ENCODE results near the gene CEP131. TPM values are rescaled to one million over a fixed set of nuclear protein-coding genes. Genes with fewer than 3 reads are reported as not detected.

Gene CEP131
- total RNA-seq, 4 donors from 2014 or later = 6.0 to 8.8 (median 7.5) TPM

DNA sequence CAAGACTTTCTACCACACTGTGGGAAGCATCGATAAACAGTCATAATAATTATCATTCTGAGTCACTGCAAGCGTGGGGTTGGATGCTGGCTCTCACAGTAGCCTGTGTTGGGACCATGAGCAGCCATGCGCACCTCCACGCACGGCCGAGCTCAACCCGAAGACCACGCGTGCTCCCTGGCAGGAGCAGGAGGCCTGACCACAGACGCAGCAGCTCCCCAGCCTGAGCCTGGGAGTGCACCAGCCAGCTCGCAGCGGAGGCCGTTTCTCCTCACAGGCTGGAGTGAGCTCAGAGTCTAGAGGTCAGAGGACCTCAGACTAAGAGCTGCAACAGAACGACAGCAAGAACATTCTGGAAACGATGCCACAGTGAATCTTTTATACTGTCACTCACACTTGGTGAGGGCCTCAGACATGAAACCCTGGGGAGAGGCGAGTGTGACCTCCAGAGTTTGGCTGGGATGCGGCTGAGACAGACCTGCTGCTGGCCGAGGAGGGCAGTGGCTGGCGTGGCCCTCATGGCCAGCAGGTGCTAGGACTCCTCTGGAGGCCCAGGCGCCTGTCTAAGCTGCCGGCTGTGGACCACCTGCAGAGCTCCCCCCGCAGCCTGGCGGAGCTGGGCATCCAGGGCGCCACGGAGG is 22.4 kb upstream of the CEP131 start:
- peaks cover 0 to 7% of the 10 kb centered on the region in 2 donors for H3K36me3 ChIP-seq
- DNase-seq = no peak
- H3K4me1 ChIP-seq = peaks cover 7 to 8% of the 10 kb centered on the region in 2 donors
- in situ Hi-C loops (cut with MboI; ENCODE audit: low sequenced_read_pairs in 4 of 4) = loop anchor here in 1 of 4 donors (25.0 kb wide), 1 partner anchor 108 kb away; no protein-coding TSS in a partner anchor
- no peak overlapping the region for H3K27ac ChIP-seq
- TF ChIP-seq POLR2A (IDR thresholded peaks at IDR 0.05) (no peak), CTCF (IDR thresholded peaks at IDR 0.05 in 4 of 5, conservative IDR thresholded peaks at IDR 0.05 in 1 of 5) (no peak)
- no peak for ATAC-seq
- intact Hi-C loops (cut with DNase I; ENCODE audit: low total_unique reads) = no loop called here
- no peak overlapping the region for H3K4me3 ChIP-seq
- no peaks in the 10 kb centered on the region for H3K9me3 ChIP-seq
- no peaks in the 10 kb centered on the region for H3K27me3 ChIP-seq

- Histone ChIP-seq H3K36me3 (peaks cover 0 to under 1% of the 10 kb centered on the region in 2 donors), H3K4me1 (peaks cover 11 to 14% of the 10 kb centered on the region in 2 donors), H3K4me3 (no peak overlapping the region), H3K9me3 (no peaks in the 10 kb centered on the region), H3K27me3 (no peaks in the 10 kb centered on the region), H3K27ac (no peak overlapping the region)
- TF ChIP-seq POLR2A (IDR thresholded peaks at IDR 0.05) (no peak), CTCF (IDR thresholded peaks at IDR 0.05 in 4 of 5, conservative IDR thresholded peaks at IDR 0.05 in 1 of 5) (no peak)
- in situ Hi-C loops (cut with MboI; ENCODE audit: low sequenced_read_pairs in 4 of 4) = loop anchor here in 1 of 4 donors (25.0 kb wide), 1 partner anchor 107 kb away; no protein-coding TSS in a partner anchor
- DNase-seq (no peak), ATAC-seq (no peak)
- intact Hi-C loops (cut with DNase I; ENCODE audit: low total_unique reads) = no loop called here
Measured at GRCh38 chr17:81244358-81245023, 21.7 kb upstream of the CEP131 start.

DNA sequence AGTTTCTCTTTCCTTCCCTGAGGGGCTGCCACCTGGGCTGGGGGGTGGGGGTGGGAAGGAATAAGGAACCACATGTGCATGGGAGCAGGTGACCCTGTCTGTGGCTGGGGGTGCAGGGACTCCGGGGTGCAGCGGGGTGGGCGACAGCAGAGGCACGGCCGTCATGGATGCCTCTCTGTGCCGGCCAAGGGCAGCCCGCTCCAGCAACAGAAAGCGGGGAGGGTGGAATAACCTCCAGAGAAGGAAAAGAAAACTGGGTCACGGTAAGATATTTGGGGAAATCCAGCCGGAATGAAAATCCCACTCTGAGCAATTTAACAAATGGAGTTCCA is 20.5 kb upstream of the CEP131 start:
- ATAC-seq (no peak), DNase-seq (no peak)
- in situ Hi-C loops (cut with MboI; ENCODE audit: low sequenced_read_pairs in 4 of 4) (loop anchor here in 1 of 4 donors (25.0 kb wide), 1 partner anchor 106 kb away; no protein-coding TSS in a partner anchor), intact Hi-C loops (cut with DNase I; ENCODE audit: low total_unique reads) (no loop called here)
- Histone ChIP-seq H3K9me3 (no peaks in the 10 kb centered on the region), H3K27me3 (no peaks in the 10 kb centered on the region), H3K27ac (no peak overlapping the region), H3K36me3 (no peaks in the 10 kb centered on the region), H3K4me3 (no peak overlapping the region), H3K4me1 (peaks cover 11 to 15% of the 10 kb centered on the region in 2 donors)
- TF ChIP-seq CTCF (IDR thresholded peaks at IDR 0.05 in 4 of 5, conservative IDR thresholded peaks at IDR 0.05 in 1 of 5) (no peak), POLR2A (IDR thresholded peaks at IDR 0.05) (no peak)

DNA sequence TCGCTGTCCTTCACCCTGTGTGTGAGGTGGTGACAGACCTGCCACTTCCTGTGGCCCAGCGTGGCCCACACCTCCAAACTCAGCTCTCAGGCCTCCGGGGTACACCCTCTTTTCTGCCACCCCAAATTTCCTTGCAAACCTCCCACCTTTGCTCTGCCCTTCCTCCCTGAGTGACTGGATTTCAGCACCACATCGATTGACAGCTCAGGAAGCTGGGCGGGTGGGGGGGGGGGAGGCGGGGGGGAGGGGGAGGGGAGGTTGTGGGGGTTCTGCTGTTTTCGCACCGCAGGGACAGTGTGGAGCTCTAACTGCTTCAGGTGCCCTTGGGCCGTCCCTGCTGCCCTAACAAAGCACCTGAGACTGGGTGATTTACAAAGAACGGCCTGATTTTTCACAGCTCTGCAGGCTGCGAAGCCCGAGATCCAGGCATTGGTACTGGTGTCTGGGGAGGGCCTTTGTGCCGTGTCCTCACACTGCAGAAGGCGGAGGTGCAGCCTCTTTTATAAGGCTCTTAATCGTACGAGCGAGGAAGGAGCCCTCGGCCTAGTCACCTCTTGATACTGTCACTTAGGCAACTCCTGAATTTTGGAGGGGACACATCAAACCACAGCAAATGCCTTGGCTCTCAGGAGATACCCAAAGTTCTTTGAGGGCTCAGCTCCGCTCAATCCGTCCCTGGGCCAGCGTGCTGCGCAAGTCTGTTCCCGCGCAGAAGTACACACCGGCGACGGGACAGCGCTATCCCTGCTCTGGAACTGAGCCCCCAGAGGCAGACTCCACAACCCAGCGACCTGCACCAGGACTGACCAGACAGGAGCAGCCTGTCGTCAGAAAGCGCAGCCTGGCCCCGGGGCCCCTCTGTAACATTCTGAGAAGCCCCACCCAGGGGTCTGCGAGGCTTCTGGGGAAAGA is 19.9 kb upstream of the CEP131 start:
- TF ChIP-seq CTCF (IDR thresholded peaks at IDR 0.05 in 4 of 5, conservative IDR thresholded peaks at IDR 0.05 in 1 of 5) (no peak), POLR2A (IDR thresholded peaks at IDR 0.05) (no peak)
- no peak for DNase-seq
- H3K4me1 ChIP-seq = peaks cover 17 to 21% of the 10 kb centered on the region in 2 donors
- no peaks in the 10 kb centered on the region for H3K9me3 ChIP-seq
- in situ Hi-C loops (cut with MboI; ENCODE audit: low sequenced_read_pairs in 4 of 4) = loop anchor here in 1 of 4 donors (25.0 kb wide), 1 partner anchor 105 kb away; no protein-coding TSS in a partner anchor
- no peaks in the 10 kb centered on the region for H3K36me3 ChIP-seq
- no peaks in the 10 kb centered on the region for H3K27me3 ChIP-seq
- no peak for ATAC-seq
- intact Hi-C loops (cut with DNase I; ENCODE audit: low total_unique reads) = no loop called here
- no peak overlapping the region for H3K27ac ChIP-seq
- no peak overlapping the region for H3K4me3 ChIP-seq
